ENCODE results near the gene PHIP.
"Not testable (repeated sequence)": the region's sequence is repeated elsewhere in the genome, so short reads cannot be mapped to it uniquely, and the experiment has no call there.

The PHIP gene

GRCh38 chr6:79078075-79078969 is at the start of gene PHIP:
TSS of gene PHIP (minus strand) at chr6:79078254. CDS start at chr6:79078068, 186 bp downstream.
- no peaks in the 10 kb centered on the region for H3K36me3 ChIP-seq (ENCODE audit: control insufficient read depth, insufficient read depth, low read length)
- peak within 1 kb of the TSS; percentile 97 for H3K4me3 ChIP-seq (ENCODE audit: low read depth, low read length)
- H3K27me3 ChIP-seq (ENCODE audit: control insufficient read depth, insufficient read depth, low read length) = no peaks in the 10 kb centered on the region
- peaks cover 16% of the 10 kb centered on the region for H3K4me1 ChIP-seq (ENCODE audit: control insufficient read depth, insufficient read depth, low read length)
- peak within 1 kb of the TSS; percentile 82 for H3K9ac ChIP-seq (ENCODE audit: low read depth, low read length)
- H3K9me3 ChIP-seq (ENCODE audit: control insufficient read depth, insufficient read depth, low read length) = no peaks in the 10 kb centered on the region

- Histone ChIP-seq H3K4me3 (ENCODE audit: low read depth, low read length) (no peak overlapping the region), H3K4me1 (ENCODE audit: control insufficient read depth, insufficient read depth, low read length) (no peaks in the 10 kb centered on the region), H3K27me3 (ENCODE audit: control insufficient read depth, insufficient read depth, low read length) (no peaks in the 10 kb centered on the region), H3K9ac (ENCODE audit: low read depth, low read length) (no peak overlapping the region), H3K9me3 (ENCODE audit: control insufficient read depth, insufficient read depth, low read length) (no peaks in the 10 kb centered on the region), H3K36me3 (ENCODE audit: control insufficient read depth, insufficient read depth, low read length) (no peaks in the 10 kb centered on the region)
Measured at GRCh38 chr6:79127660-79128059, 49.6 kb upstream of the PHIP start.

- Histone ChIP-seq H3K27me3 (ENCODE audit: control insufficient read depth, insufficient read depth, low read length) (no peaks in the 10 kb centered on the region), H3K9me3 (ENCODE audit: control insufficient read depth, insufficient read depth, low read length) (no peaks in the 10 kb centered on the region), H3K36me3 (ENCODE audit: control insufficient read depth, insufficient read depth, low read length) (no peaks in the 10 kb centered on the region), H3K4me1 (ENCODE audit: control insufficient read depth, insufficient read depth, low read length) (peaks cover 3% of the 10 kb centered on the region), H3K4me3 (ENCODE audit: low read depth, low read length) (no peak overlapping the region), H3K9ac (ENCODE audit: low read depth, low read length) (no peak overlapping the region)
Measured at GRCh38 chr6:79119217-79119616, 41.2 kb upstream of the PHIP start.

- Histone ChIP-seq H3K4me1 (ENCODE audit: control insufficient read depth, insufficient read depth, low read length) (peaks cover 3% of the 10 kb centered on the region), H3K4me3 (ENCODE audit: low read depth, low read length) (no peak overlapping the region), H3K27me3 (ENCODE audit: control insufficient read depth, insufficient read depth, low read length) (no peaks in the 10 kb centered on the region), H3K9me3 (ENCODE audit: control insufficient read depth, insufficient read depth, low read length) (no peaks in the 10 kb centered on the region), H3K36me3 (ENCODE audit: control insufficient read depth, insufficient read depth, low read length) (no peaks in the 10 kb centered on the region), H3K9ac (ENCODE audit: low read depth, low read length) (no peak overlapping the region)
Measured at GRCh38 chr6:79117752-79118151, 39.7 kb upstream of the PHIP start.

- Histone ChIP-seq H3K9me3 (ENCODE audit: control insufficient read depth, insufficient read depth, low read length) (no peaks in the 10 kb centered on the region), H3K36me3 (ENCODE audit: control insufficient read depth, insufficient read depth, low read length) (no peaks in the 10 kb centered on the region), H3K4me3 (ENCODE audit: low read depth, low read length) (no peak overlapping the region), H3K27me3 (ENCODE audit: control insufficient read depth, insufficient read depth, low read length) (no peaks in the 10 kb centered on the region), H3K4me1 (ENCODE audit: control insufficient read depth, insufficient read depth, low read length) (peaks cover 3% of the 10 kb centered on the region), H3K9ac (ENCODE audit: low read depth, low read length) (no peak overlapping the region)
Measured at GRCh38 chr6:79115553-79116182, 37.6 kb upstream of the PHIP start.

DNA sequence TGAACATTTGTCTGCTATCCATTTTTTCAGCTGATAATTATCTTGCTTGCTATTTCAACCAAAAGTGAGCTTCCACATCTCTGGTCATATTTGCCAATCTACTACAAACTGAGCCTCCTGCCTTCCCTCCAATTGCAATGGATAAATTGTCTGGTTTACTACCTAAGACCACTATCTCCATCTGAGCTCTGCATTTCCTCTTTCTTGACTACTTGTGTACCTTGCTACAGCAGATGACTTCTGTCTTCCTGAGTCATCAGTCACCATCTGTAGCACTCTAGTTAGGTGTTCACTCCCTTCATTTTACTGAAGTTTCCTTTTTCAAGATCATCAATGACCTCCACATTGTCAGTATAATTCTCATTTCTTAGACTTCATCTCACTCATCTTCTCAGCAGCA is 33.5 kb upstream of the PHIP start:
- Histone ChIP-seq H3K4me1 (ENCODE audit: control insufficient read depth, insufficient read depth, low read length) (peaks cover 3% of the 10 kb centered on the region), H3K27me3 (ENCODE audit: control insufficient read depth, insufficient read depth, low read length) (no peaks in the 10 kb centered on the region), H3K36me3 (ENCODE audit: control insufficient read depth, insufficient read depth, low read length) (no peaks in the 10 kb centered on the region), H3K9me3 (ENCODE audit: control insufficient read depth, insufficient read depth, low read length) (no peaks in the 10 kb centered on the region), H3K9ac (ENCODE audit: low read depth, low read length) (no peak overlapping the region), H3K4me3 (ENCODE audit: low read depth, low read length) (no peak overlapping the region)

DNA sequence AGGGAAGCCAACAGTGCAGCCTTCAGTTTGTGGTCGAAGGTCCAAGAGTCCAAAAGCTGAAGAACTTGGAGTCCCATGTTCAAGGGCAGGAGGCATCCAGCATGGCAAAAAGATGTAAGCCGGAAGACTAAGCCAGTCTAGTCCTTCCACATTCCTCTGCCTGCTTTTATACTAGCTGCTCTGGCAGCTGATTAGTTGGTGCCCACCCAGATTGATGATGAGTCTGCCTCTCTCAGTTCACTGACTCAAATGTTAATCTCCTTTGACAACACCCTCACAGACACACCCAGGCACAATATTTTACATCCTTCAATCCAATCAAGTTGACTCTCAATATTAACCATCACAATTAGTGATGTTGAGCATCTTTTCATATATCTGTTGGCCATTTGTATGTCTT is 23.1 kb upstream of the PHIP start:
- no peak overlapping the region for H3K9ac ChIP-seq (ENCODE audit: low read depth, low read length)
- H3K4me1 ChIP-seq (ENCODE audit: control insufficient read depth, insufficient read depth, low read length) = no peaks in the 10 kb centered on the region
- no peak overlapping the region for H3K4me3 ChIP-seq (ENCODE audit: low read depth, low read length)
- no peaks in the 10 kb centered on the region for H3K27me3 ChIP-seq (ENCODE audit: control insufficient read depth, insufficient read depth, low read length)
- H3K9me3 ChIP-seq (ENCODE audit: control insufficient read depth, insufficient read depth, low read length) = no peaks in the 10 kb centered on the region
- H3K36me3 ChIP-seq (ENCODE audit: control insufficient read depth, insufficient read depth, low read length) = no peaks in the 10 kb centered on the region

- Histone ChIP-seq H3K4me3 (ENCODE audit: low read depth, low read length) (no peak overlapping the region), H3K27me3 (ENCODE audit: control insufficient read depth, insufficient read depth, low read length) (no peaks in the 10 kb centered on the region), H3K36me3 (ENCODE audit: control insufficient read depth, insufficient read depth, low read length) (no peaks in the 10 kb centered on the region), H3K4me1 (ENCODE audit: control insufficient read depth, insufficient read depth, low read length) (no peaks in the 10 kb centered on the region), H3K9ac (ENCODE audit: low read depth, low read length) (no peak overlapping the region), H3K9me3 (ENCODE audit: control insufficient read depth, insufficient read depth, low read length) (no peaks in the 10 kb centered on the region)
Measured at GRCh38 chr6:79100304-79100703, 22.2 kb upstream of the PHIP start.

DNA sequence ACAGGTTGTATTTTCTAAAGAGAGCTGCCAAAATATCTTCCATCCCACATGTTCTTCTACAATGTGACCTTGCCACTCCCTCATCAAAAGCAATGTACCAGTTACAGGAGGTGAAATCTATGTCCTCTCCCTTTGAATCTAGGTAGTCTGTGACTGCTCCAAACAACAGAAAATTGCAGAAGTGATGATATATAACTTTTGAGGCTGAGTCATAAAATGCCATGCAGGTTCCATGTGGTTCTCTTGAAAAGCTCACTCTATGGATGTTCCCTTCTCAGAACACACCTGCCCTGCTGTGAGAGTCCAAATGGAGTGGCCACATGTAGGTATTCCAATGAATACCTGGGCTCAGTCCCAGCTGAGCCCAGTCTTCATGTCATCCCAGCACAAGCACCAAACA is 16.9 kb upstream of the PHIP start:
- no peaks in the 10 kb centered on the region for H3K9me3 ChIP-seq (ENCODE audit: control insufficient read depth, insufficient read depth, low read length)
- H3K9ac ChIP-seq (ENCODE audit: low read depth, low read length) = no peak overlapping the region
- H3K36me3 ChIP-seq (ENCODE audit: control insufficient read depth, insufficient read depth, low read length) = no peaks in the 10 kb centered on the region
- no peaks in the 10 kb centered on the region for H3K27me3 ChIP-seq (ENCODE audit: control insufficient read depth, insufficient read depth, low read length)
- H3K4me3 ChIP-seq (ENCODE audit: low read depth, low read length) = no peak overlapping the region
- no peaks in the 10 kb centered on the region for H3K4me1 ChIP-seq (ENCODE audit: control insufficient read depth, insufficient read depth, low read length)

DNA sequence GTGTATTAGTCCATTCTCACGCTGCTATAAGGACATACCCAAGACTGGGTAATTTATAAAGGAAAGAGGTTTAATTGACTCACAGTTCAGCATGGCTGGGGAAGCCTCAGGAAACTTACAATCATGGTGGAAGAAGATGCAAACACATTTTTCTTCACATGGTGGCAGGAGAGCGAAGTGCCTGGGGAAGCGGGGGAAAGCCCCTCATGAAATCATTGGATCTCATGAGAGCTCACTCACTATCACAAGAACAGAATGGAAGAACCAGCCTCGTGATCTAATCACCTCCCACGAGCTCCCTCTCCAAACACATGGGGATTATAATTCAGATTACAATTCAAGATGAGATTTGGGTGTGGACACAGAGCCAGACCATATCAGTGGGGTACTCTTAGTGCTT is 13.7 kb upstream of the PHIP start:
- H3K4me1 ChIP-seq (ENCODE audit: control insufficient read depth, insufficient read depth, low read length); H3K27me3 ChIP-seq (ENCODE audit: control insufficient read depth, insufficient read depth, low read length); H3K4me3 ChIP-seq (ENCODE audit: low read depth, low read length); H3K36me3 ChIP-seq (ENCODE audit: control insufficient read depth, insufficient read depth, low read length); H3K9ac ChIP-seq (ENCODE audit: low read depth, low read length); H3K9me3 ChIP-seq (ENCODE audit: control insufficient read depth, insufficient read depth, low read length): not testable (repeated sequence)

DNA sequence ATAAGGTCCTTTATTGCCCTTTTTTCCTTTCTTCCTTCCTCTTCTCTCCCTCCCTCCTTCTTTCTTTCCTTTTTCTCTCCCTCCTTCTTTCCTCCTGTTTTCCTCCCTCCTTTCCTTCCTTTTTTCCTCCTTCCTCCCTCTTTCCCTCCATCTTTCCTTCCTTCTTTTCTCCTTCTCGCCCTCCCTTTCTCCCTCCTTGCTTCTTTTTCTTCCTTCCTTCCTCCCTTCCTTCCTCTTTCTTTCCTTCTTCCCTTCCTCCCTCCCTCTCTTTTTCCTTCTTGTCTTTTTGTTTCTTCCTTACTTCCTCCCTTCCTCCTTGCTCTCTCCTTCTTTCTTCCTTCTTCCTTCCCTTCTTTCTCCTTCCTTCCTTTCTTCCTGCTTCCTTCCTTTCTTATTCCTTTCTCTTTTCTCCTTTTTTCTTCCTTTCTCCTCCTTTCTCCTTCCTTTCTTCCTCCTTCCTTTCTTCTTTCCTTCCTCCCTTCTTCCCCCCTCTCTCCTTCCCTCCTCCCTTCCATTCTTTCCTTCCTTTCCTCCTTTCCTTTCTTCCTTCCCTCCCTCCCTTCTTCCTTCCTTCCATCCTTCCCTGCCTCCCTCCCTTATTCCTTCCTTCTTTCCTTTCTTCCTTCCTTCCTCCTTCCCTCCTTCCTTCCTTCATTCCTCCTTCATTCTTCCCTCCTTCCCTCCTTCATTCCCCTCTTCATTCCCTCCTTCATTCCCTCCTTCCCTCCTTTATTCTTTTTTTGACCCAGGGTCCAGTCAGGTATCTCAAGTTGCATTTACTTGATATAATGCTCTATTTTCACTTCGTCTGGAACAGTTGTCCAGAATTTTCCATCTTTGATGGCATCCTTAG is 11.7 kb upstream of the PHIP start:
- Histone ChIP-seq H3K4me1 (ENCODE audit: control insufficient read depth, insufficient read depth, low read length) (no peaks in the 10 kb centered on the region), H3K9ac (ENCODE audit: low read depth, low read length) (no peak overlapping the region), H3K9me3 (ENCODE audit: control insufficient read depth, insufficient read depth, low read length) (no peaks in the 10 kb centered on the region), H3K4me3 (ENCODE audit: low read depth, low read length) (no peak overlapping the region), H3K36me3 (ENCODE audit: control insufficient read depth, insufficient read depth, low read length) (no peaks in the 10 kb centered on the region), H3K27me3 (ENCODE audit: control insufficient read depth, insufficient read depth, low read length) (no peaks in the 10 kb centered on the region)
